ENCODE measurements around the gene APC2. TPM values are rescaled to one million over a fixed set of nuclear protein-coding genes. Genes with fewer than 3 reads are reported as not detected.

The APC2 gene
- total and polyA plus RNA-seq, 9 donors: under 0.01 to 0.28 (median 0.11) TPM; not detected in 1

DNA sequence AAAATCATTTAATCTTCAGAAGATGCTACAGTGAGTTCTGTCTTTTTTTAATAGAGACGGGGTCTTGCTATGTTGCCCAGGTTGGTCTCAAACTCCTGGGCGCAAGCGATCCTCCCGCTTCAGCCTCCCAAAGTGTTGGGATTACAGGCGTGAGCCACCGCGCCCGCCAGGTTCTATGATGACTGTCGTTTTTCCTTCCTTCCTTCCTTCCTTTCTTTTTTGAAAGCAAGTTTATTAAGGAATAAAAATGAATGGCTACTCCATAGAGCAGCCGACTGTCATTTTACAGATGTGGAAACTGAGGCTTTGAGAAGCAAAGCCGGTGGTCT lies 48.1 kb upstream of the APC2 start:
- TF ChIP-seq POLR2A (IDR thresholded peaks at IDR 0.05): no peak
- TF ChIP-seq, protein P1, sequence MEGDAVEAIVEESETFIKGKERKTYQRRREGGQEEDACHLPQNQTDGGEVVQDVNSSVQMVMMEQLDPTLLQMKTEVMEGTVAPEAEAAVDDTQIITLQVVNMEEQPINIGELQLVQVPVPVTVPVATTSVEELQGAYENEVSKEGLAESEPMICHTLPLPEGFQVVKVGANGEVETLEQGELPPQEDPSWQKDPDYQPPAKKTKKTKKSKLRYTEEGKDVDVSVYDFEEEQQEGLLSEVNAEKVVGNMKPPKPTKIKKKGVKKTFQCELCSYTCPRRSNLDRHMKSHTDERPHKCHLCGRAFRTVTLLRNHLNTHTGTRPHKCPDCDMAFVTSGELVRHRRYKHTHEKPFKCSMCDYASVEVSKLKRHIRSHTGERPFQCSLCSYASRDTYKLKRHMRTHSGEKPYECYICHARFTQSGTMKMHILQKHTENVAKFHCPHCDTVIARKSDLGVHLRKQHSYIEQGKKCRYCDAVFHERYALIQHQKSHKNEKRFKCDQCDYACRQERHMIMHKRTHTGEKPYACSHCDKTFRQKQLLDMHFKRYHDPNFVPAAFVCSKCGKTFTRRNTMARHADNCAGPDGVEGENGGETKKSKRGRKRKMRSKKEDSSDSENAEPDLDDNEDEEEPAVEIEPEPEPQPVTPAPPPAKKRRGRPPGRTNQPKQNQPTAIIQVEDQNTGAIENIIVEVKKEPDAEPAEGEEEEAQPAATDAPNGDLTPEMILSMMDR (IDR thresholded peaks at IDR 0.05): no peak
- no peak for TF ChIP-seq EP300 (IDR thresholded peaks at IDR 0.05)
- Histone ChIP-seq H3K27ac (peak overlapping the region in 1 of 2 donors; percentile 51), H3K9me3 (no peaks in the 10 kb centered on the region), H3K36me3 (no peaks in the 10 kb centered on the region), H3K4me1 (ENCODE audit: insufficient read depth) (peaks cover 19% of the 10 kb centered on the region), H3K4me3 (peak overlapping the region; percentile 50), H3K27me3 (no peaks in the 10 kb centered on the region)
- 57 to 67% (median 67%) methylated on average over 11 of the region's 11 CpGs for WGBS, 3 donors
- intact Hi-C loops (cut with DNase I): no loop called here
- DNase-seq: no peak

DNA sequence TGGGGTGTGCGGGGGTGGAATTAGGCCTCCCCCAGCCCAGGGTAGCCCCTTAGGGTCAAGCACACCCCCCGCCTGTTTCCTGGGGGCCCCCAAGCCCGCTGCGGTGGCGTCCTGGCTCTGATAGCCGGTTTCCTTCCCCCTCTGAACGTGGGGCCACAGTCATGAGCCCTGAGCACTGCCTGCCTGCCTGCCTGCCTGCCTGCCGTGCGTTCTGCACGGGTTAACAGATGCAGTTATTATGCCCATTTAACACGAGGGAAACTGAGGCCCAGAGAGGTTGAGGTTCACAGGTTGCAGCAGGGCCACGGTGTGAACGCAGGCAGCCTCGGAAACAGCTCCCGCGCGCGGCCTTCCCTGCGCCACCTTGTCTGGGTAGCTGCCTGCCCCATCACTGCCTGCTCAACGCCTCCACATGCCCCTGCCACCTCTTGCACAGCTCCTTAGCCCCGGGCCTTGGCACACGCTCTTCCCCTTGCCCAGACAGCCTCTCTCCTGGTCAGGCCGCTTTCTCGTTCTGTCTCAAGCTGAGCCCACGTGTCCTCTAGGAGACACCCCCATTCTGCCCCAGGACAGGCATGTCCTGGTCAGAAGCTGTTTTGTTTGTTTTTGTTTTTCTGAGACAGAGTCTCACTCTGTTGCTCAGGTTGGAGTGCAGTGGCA lies 47.4 kb upstream of the APC2 start:
- Histone ChIP-seq H3K9me3 (no peaks in the 10 kb centered on the region), H3K27me3 (no peaks in the 10 kb centered on the region), H3K4me1 (ENCODE audit: insufficient read depth) (peaks cover 19% of the 10 kb centered on the region), H3K27ac (no peak overlapping the region), H3K36me3 (no peaks in the 10 kb centered on the region), H3K4me3 (no peak overlapping the region)
- 52 to 54% (median 52%) methylated on average over 19 to 25 of the region's 25 CpGs for WGBS, 3 donors
- TF ChIP-seq, protein P1 (IDR thresholded peaks at IDR 0.05): no peak
- no peak for TF ChIP-seq POLR2A (IDR thresholded peaks at IDR 0.05)
- intact Hi-C loops (cut with DNase I): no loop called here
- no peak for DNase-seq

DNA sequence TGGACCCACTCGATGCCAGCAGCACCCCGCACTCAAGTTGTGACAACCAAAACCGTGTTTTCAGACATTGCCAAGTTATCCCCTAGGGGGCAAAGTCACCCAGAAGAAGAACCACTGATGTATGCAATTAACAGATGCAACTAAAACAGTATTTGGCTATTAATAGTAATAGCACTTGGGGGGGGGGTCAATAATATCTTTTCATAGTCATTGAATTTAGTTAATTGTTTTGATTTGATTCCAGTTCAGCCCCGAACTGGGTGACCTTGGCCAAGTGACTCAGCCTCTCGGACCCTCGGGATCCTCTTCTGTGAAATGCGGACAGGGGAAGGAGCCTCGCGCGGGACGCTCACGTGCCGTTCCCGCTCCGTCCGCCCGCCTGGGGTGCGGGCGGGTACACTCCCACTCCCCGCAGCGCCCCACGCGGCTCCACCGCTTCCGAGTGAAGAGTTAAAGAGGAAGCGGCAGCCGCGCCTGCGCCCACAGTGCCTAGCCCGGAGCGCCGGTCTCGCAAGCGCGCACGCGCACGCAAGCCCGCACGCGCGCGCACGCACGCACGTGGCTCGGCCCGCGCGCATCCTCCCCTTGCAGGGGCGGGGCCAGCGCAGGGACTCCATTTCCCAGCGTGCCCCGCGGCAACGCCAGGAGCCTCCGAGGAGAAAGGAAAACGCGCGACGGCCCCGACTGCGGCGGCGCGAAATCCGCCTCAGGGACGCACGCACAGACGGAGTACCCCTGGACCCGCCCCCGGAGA lies 43.0 kb upstream of the APC2 start:
- TF ChIP-seq POLR2A (IDR thresholded peaks at IDR 0.05) (no peak), EP300 (IDR thresholded peaks at IDR 0.05) (no peak)
- TF ChIP-seq, protein P1 (IDR thresholded peaks at IDR 0.05): peak in 1 of 3 donors; percentile 27
- Histone ChIP-seq H3K27ac (no peak overlapping the region), H3K36me3 (no peaks in the 10 kb centered on the region), H3K27me3 (no peaks in the 10 kb centered on the region), H3K4me3 (peak overlapping the region; percentile 51), H3K4me1 (ENCODE audit: insufficient read depth) (peaks cover 33% of the 10 kb centered on the region), H3K9me3 (no peaks in the 10 kb centered on the region)
- peak; percentile 99 to 100 (median 99) for DNase-seq
- intact Hi-C loops (cut with DNase I): no loop called here
- 0 to 1% (median 0%) methylated on average over 30 to 72 of the region's 72 CpGs for WGBS, 3 donors

DNA sequence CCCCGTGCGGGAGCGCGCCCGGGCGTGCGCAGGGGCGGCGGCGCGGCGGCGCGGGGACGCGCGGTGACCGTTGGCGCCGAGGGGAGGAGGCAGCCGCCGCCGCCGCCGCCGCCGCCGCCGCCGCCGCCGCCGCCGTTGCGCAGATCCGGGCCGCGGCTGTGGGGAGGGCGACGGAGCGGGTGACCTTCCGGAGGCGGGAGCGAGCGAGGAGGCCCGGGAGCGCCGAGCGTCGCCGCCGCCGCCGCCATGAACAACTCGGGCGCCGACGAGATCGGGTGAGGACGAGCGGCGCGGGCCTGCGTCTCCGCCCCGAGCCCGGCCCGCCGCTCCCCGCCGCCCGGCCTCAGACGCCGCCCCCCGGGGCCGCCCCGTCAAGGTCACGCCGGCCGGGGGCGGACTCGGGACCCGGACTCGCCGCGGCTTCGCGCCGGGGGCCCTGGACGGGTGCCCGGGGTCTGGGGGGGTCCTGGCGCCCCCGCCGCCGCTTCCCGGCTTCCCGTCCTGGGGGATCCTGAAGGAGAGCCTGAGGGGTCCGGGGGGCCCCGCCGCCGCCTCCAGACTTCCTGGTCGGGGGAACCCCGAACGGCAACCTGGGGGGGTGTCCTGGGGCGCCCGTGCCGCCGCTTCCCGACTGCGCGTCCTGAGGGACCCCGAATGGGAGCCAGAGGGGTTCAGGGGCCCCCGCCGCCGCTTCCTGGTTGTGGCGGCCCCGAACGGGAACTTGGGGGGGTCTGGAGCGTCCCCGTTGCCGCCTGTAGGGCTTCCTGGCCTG lies 42.2 kb upstream of the APC2 start, which contains the start of gene DAZAP1:
Gene DAZAP1, plus strand, starts transcription at position 59 of the 772 bp plus-strand sequence. Its CDS starts 188 bp downstream, at position 247.
- peak within 1 kb of the TSS; percentile 87 for H3K4me3 ChIP-seq
- peak within 1 kb of the TSS; percentile 55 to 75 for H3K27ac ChIP-seq
- peak; percentile 53 to 77 (median 74) for DNase-seq
- TF ChIP-seq, protein P1 (IDR thresholded peaks at IDR 0.05): no peak
- TF ChIP-seq EP300 (IDR thresholded peaks at IDR 0.05): no peak
- TF ChIP-seq POLR2A (IDR thresholded peaks at IDR 0.05): peak; percentile 39
- H3K9me3 ChIP-seq: no peaks in the 10 kb centered on the region
- H3K27me3 ChIP-seq: no peaks in the 10 kb centered on the region
- WGBS, 3 donors: 0 to 3% (median 1%) methylated on average over 6 to 118 of the region's 121 CpGs
- H3K36me3 ChIP-seq: no peaks in the 10 kb centered on the region
- intact Hi-C loops (cut with DNase I): no loop called here
- H3K4me1 ChIP-seq (ENCODE audit: insufficient read depth): peaks cover 37% of the 10 kb centered on the region

Measured in ovary (tissue), 9 donors.